ENCODE measurements around the gene TESPA1. TPM values are rescaled to one million over a fixed set of nuclear protein-coding genes. Genes with fewer than 3 reads are reported as not detected.

The TESPA1 gene
- total and polyA plus RNA-seq, 2 of the 8 experiments (the other 6 are each of a cell fraction or from before 2014, with no cell fraction given), result not detected

- no peak for FAIRE-seq
- TF ChIP-seq CEBPB (IDR thresholded peaks at IDR 0.05; ENCODE audit: low read depth, low read length) (no peak), ATF3 (IDR thresholded peaks at IDR 0.05; ENCODE audit: insufficient read depth, low read depth, low read length) (no peak), SIRT6 (IDR thresholded peaks at IDR 0.05; ENCODE audit: low read length) (no peak)
Measured at GRCh38 chr12:54956818-54957641, 27.5 kb downstream of the TESPA1 start.

More at GRCh38 chr12:54956818-54957641, 27.5 kb downstream of the TESPA1 start:
- Histone ChIP-seq H3K79me1 (ENCODE audit: low read depth, low read length) (no peaks in the 10 kb centered on the region), H4K8ac (ENCODE audit: extremely low read depth, insufficient read depth, low read length) (no peak overlapping the region), H3K23me2 (ENCODE audit: low read depth, low read length) (no peaks in the 10 kb centered on the region), H3K4me2 (ENCODE audit: insufficient read depth in 1 of 2, low read depth in 2 of 2, low read length in 2 of 2) (no peak overlapping the region), H2AK5ac (ENCODE audit: low read depth, low read length) (no peak overlapping the region), H2BK20ac (ENCODE audit: low read length) (no peak overlapping the region), H3K4ac (replicated peaks; ENCODE audit: insufficient read length, low read depth, low read length) (no peak overlapping the region), H2BK15ac (ENCODE audit: low read length) (no peak overlapping the region), H3K36me3 (ENCODE audit: control insufficient read depth in 2 of 4, insufficient read depth in 4 of 4, low read length in 3 of 4) (no peaks in the 10 kb centered on the region), H3K56ac (replicated peaks; ENCODE audit: insufficient read length, low read depth, low read length) (no peak overlapping the region), H3K9me3 (ENCODE audit: insufficient read depth in 2 of 2, low read depth in 1 of 2, low read length in 1 of 2) (no peaks in the 10 kb centered on the region), H3K4me1 (replicated peaks in 1 of 4; ENCODE audit: control insufficient read depth in 3 of 4, insufficient read depth in 4 of 4, low read length in 3 of 4) (peaks cover 0 to 5% (median 0%) of the 10 kb centered on the region in 4 experiments; a peak in 2 of 7 replicates), H4K91ac (replicated peaks; ENCODE audit: insufficient read length, low read length) (no peak overlapping the region), H3K9ac (replicated peaks in 1 of 4; ENCODE audit: extremely low read depth in 1 of 4, low read depth in 3 of 4, low read length in 3 of 4) (no peak overlapping the region), H3K23ac (ENCODE audit: insufficient read length) (no peak overlapping the region), H2BK5ac (ENCODE audit: low read depth, low read length) (no peak overlapping the region), H3K4me3 (ENCODE audit: extremely low read depth in 1 of 4, insufficient read depth in 2 of 4, low read depth in 3 of 4, low read length in 4 of 4) (no peak overlapping the region), H2AFZ (ENCODE audit: low read length) (no peak overlapping the region), H3K14ac (ENCODE audit: insufficient read length) (no peak overlapping the region), H3K27me3 (replicated peaks in 1 of 4; ENCODE audit: control insufficient read depth in 3 of 4, extremely low read depth in 1 of 4, insufficient read depth in 3 of 4, low read length in 3 of 4) (no peaks in the 10 kb centered on the region), H2BK12ac (ENCODE audit: low read depth, low read length) (no peak overlapping the region), H3K79me2 (ENCODE audit: control insufficient read depth in 1 of 2, insufficient read depth in 2 of 2, low read length in 2 of 2) (no peaks in the 10 kb centered on the region), H2BK120ac (replicated peaks; ENCODE audit: low read depth, low read length) (no peak overlapping the region), H4K5ac (ENCODE audit: insufficient read length, low read depth, low read length) (no peak overlapping the region), H3K27ac (ENCODE audit: low read depth, low read length) (no peak overlapping the region), H3K18ac (ENCODE audit: extremely low read depth, low read length) (no peak overlapping the region), H4K20me1 (replicated peaks in 1 of 2; ENCODE audit: control insufficient read depth in 1 of 2, insufficient read depth in 2 of 2, low read length in 2 of 2) (no peaks in the 10 kb centered on the region)
- WGBS, 2 experiments (ENCODE audit: extremely low coverage in 1 of 2, insufficient coverage in 1 of 2, insufficient read length in 1 of 2, insufficient replicate concordance in 2 of 2, low coverage in 1 of 2, low lambda C conversion rate in 2 of 2, missing lambda C conversion rate in 1 of 2), result 84% methylated on average over 10 of the region's 10 CpGs; no CpG with 5 or more reads in 1 of the 2 experiments
- CTCF ChIA-PET (ENCODE audit: partially characterized antibody), result interaction anchor here (0.6 to 7.1 kb wide), 38 partner anchors 8 to 430 kb away, joined by 3 to 89 read pairs (median 4); partner anchors contain the start of gene MUCL1
- no peak for DNase-seq (ENCODE audit: low read depth in 1 of 2, low spot score in 2 of 2)
- POLR2A ChIA-PET (ENCODE audit: partially characterized antibody), result interaction anchor here (1.1 kb wide), 1 partner anchor 197 kb away, joined by 3 read pairs; no protein-coding TSS in a partner anchor
